Suprapubic skin (tissue), 4 donors: ENCODE data around the gene IGSF10. TPM values are rescaled to one million over a fixed set of nuclear protein-coding genes. Genes with fewer than 3 reads are reported as not detected.

Experiments
- DNase-seq, 2 donors: peaks; one replicate each; pipeline ENCODE4 v3.0.0-alpha.2; 2019; ENCODE audit warnings: low spot score in 2 of 2
- H3K27ac ChIP-seq: fragments of 200-600 bp; sonication (generic); one replicate; pipeline ENCODE4 v1.5.1; 2019
- H3K27me3 ChIP-seq: fragments of 200-600 bp; sonication (generic); one replicate; pipeline ENCODE4 v1.5.1; 2019
- H3K36me3 ChIP-seq: fragments of 200-600 bp; sonication (generic); one replicate; pipeline ENCODE4 v1.5.1; 2019
- H3K4me1 ChIP-seq: fragments of 200-600 bp; sonication (generic); one replicate; pipeline ENCODE4 v1.5.1; 2019
- H3K4me3 ChIP-seq: fragments of 200-600 bp; sonication (generic); one replicate; pipeline ENCODE4 v1.5.1; 2019; ENCODE audit warnings: mild to moderate bottlenecking
- H3K9me3 ChIP-seq: fragments of 200-600 bp; sonication (generic); one replicate; pipeline ENCODE4 v1.5.1; 2019
- CTCF ChIP-seq, 2 donors: fragments of 200-600 bp in 1 of 2; fragments of 450-650 bp in 1 of 2; sonication (generic) in 1 of 2; IDR thresholded peaks; one replicate each; pipeline ENCODE4 v1.5.1; 2016 to 2019; ENCODE audit warnings: antibody characterized with exemption in 2 of 2, mild to moderate bottlenecking in 1 of 2, moderate library complexity in 1 of 2
- EP300 ChIP-seq: sonication (generic); formaldehyde crosslinking; IDR thresholded peaks from one replicate; pipeline ENCODE4 v1.6.1; 2017; ENCODE audit warnings: antibody characterized with exemption
- POLR2A ChIP-seq, 2 donors: fragments of 450-650 bp; IDR thresholded peaks; one replicate each; pipeline ENCODE4 v1.6.1; 2017; ENCODE audit warnings: antibody characterized with exemption in 2 of 2, mild to moderate bottlenecking in 2 of 2, moderate library complexity in 2 of 2
- POLR2AphosphoS5 ChIP-seq, 3 donors: sonication (generic); formaldehyde crosslinking; IDR thresholded peaks; one replicate each; pipeline ENCODE4 v1.6.1; 2017; ENCODE audit warnings: antibody characterized with exemption in 3 of 3
- WGBS: methylation state at CpG from one replicate; pipeline ENCODE4 v1.1.5; 2018; 5-methylcytosine and 5-hydroxymethylcytosine counted together
- total RNA-seq, 4 donors: library from RNA; depleted of rRNA; stranded (reverse); fragments of >200 nt; gene quantifications; one replicate each; pipeline ENCODE4 v1.1.0, GENCODE V29; 2016

The IGSF10 gene
- total RNA-seq, 4 donors from 2014 or later, result 0.96 to 7.1 (median 1.7) TPM

DNA sequence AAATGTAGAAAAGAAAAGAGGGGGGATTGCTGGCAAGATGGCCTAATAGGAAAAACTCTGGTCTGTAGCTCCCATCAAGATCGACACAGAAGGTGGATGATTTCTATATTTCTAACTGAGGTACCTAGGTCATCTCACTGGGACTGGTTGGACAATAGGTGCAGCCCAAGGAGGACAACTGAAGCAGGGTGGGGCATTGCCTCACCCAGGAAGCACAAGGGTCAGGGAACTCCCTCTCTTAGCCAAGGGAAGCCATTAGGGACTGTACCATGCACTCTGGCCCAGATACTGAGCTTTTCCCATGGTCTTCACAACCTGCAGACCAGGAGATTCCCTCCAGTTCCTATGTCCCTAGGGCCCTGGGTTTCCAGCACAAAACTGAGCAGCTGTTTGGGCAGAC lies 22.6 kb upstream of the IGSF10 start:
- 96% methylated on average over 1 of the region's 1 CpG for WGBS
- TF ChIP-seq POLR2AphosphoS5 (IDR thresholded peaks at IDR 0.05) (no peak), CTCF (IDR thresholded peaks at IDR 0.05) (no peak), POLR2A (IDR thresholded peaks at IDR 0.05) (no peak), EP300 (no peak)
- Histone ChIP-seq H3K27me3 (no peaks in the 10 kb centered on the region), H3K9me3 (no peaks in the 10 kb centered on the region), H3K4me3 (no peak overlapping the region), H3K36me3 (no peaks in the 10 kb centered on the region), H3K4me1 (no peaks in the 10 kb centered on the region), H3K27ac (no peak overlapping the region)
- no peak for DNase-seq

DNA sequence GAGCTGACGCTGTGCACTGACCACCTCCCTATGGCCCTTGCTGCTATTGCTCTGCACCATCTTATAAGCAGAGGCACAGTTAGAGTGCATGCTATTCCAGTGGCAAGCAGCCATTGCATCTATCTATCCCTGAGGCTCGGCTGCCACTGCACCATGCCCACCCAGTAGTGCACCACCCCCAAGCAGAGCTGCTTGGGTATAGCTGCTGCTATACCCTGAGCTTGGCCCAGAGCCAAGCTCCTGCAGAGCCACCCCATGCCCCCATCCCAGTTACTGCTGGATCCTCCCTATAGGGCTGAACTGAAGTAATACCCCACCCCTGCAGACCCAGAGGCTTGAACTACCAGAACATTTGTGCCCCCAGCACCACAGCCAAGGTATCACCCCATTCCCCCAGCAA lies 19.6 kb upstream of the IGSF10 start:
- TF ChIP-seq EP300, result no peak
- no peak for TF ChIP-seq POLR2AphosphoS5 (IDR thresholded peaks at IDR 0.05)
- no peaks in the 10 kb centered on the region for H3K27me3 ChIP-seq
- no peaks in the 10 kb centered on the region for H3K36me3 ChIP-seq
- no peaks in the 10 kb centered on the region for H3K9me3 ChIP-seq
- no peak overlapping the region for H3K4me3 ChIP-seq
- WGBS, result no CpG with 5 or more reads among the region's 2 CpGs
- H3K4me1 ChIP-seq, result no peaks in the 10 kb centered on the region
- no peak overlapping the region for H3K27ac ChIP-seq
- no peak for DNase-seq

DNA sequence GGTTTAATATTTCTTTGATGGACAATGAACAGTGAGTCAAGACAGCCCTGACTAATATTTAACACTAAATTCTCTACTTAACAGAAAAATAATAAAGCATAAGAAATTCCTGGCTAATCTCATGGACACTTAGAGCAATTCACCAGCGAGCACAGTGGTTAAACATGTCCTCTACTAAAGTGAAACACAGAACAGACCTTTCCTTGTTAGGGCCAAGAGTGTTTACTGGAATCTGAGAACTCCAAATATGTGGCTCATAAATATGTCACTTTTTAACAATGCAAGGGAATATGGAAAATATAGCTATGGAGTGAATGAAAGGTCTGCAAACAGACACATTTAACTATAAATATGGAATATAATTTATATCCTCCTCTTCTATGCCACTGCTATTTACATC lies 18.6 kb upstream of the IGSF10 start:
- H3K27me3 ChIP-seq, result no peaks in the 10 kb centered on the region
- no peak for TF ChIP-seq POLR2A (IDR thresholded peaks at IDR 0.05)
- TF ChIP-seq CTCF (IDR thresholded peaks at IDR 0.05), result no peak
- TF ChIP-seq POLR2AphosphoS5 (IDR thresholded peaks at IDR 0.05), result no peak
- no peak for TF ChIP-seq EP300
- no peak for DNase-seq
- H3K4me1 ChIP-seq, result no peaks in the 10 kb centered on the region
- H3K36me3 ChIP-seq, result no peaks in the 10 kb centered on the region
- no peak overlapping the region for H3K4me3 ChIP-seq
- no peak overlapping the region for H3K27ac ChIP-seq
- 38% methylated on average over 1 of the region's 1 CpG for WGBS
- H3K9me3 ChIP-seq, result no peaks in the 10 kb centered on the region

DNA sequence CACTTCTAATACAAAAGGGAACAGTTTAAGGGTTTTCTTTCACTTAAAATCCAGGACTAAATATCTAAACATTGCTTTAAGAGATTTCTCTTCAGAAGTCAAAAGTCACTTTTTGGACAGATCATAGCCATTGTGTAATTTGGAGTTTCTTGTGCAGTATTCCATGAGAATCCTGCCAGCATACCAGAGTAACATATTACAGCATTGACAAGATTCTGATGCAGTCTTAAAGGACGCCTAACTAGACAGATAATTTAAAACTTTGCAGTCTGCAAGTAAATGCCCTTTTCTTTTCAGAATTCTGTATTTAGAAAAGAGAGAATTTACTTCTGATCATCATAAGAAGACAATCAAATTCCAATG lies 17.5 kb upstream of the IGSF10 start:
- DNase-seq, result no peak
- TF ChIP-seq POLR2A (IDR thresholded peaks at IDR 0.05) (no peak), CTCF (IDR thresholded peaks at IDR 0.05) (no peak), EP300 (no peak), POLR2AphosphoS5 (IDR thresholded peaks at IDR 0.05) (no peak)

GRCh38 chr3:151477591-151478334 lies 16.9 kb upstream of the IGSF10 start:
- H3K36me3 ChIP-seq, result no peaks in the 10 kb centered on the region
- DNase-seq, result no peak
- H3K4me3 ChIP-seq, result no peak overlapping the region
- WGBS, result 87% methylated on average over 2 of the region's 2 CpGs
- H3K9me3 ChIP-seq, result no peaks in the 10 kb centered on the region
- H3K27me3 ChIP-seq, result no peaks in the 10 kb centered on the region
- H3K27ac ChIP-seq, result no peak overlapping the region
- H3K4me1 ChIP-seq, result no peaks in the 10 kb centered on the region
- TF ChIP-seq CTCF (IDR thresholded peaks at IDR 0.05) (no peak), POLR2A (IDR thresholded peaks at IDR 0.05) (no peak), POLR2AphosphoS5 (IDR thresholded peaks at IDR 0.05) (no peak), EP300 (no peak)

More for the DNA sequence above, 17.5 kb upstream of the IGSF10 start:
- no peaks in the 10 kb centered on the region for H3K36me3 ChIP-seq
- no peak overlapping the region for H3K4me3 ChIP-seq
- no peak overlapping the region for H3K27ac ChIP-seq
- no peaks in the 10 kb centered on the region for H3K27me3 ChIP-seq
- no peaks in the 10 kb centered on the region for H3K9me3 ChIP-seq
- WGBS, result 47% methylated on average over 1 of the region's 1 CpG
- H3K4me1 ChIP-seq, result no peaks in the 10 kb centered on the region
